ENCODE results near the gene RAD18.

Gene RAD18

GRCh38 chr3:8962226-8962861 is 928 bp downstream of the RAD18 start:
- no peak for DNase-seq

- DNase-seq: no peak
These were observed 3.6 kb downstream of the RAD18 start for GRCh38 chr3:8959668-8960067.

- DNase-seq: no peak
These were observed 8.1 kb downstream of the RAD18 start for GRCh38 chr3:8954938-8955763.

- no peak for DNase-seq
These were observed 10.0 kb downstream of the RAD18 start for GRCh38 chr3:8953313-8953712.

- DNase-seq: no peak
These were observed 11.1 kb downstream of the RAD18 start for GRCh38 chr3:8952130-8952529.

GRCh38 chr3:8945890-8946600 is 17.2 kb downstream of the RAD18 start:
- DNase-seq: no peak

GRCh38 chr3:8942746-8943488 is 20.4 kb downstream of the RAD18 start:
- no peak for DNase-seq

GRCh38 chr3:8942115-8942514 is 21.2 kb downstream of the RAD18 start:
- no peak for DNase-seq

- no peak for DNase-seq
These were observed 25.3 kb downstream of the RAD18 start for GRCh38 chr3:8938021-8938420.

- DNase-seq: no peak
These were observed 25.9 kb downstream of the RAD18 start for GRCh38 chr3:8937064-8938020.

- no peak for DNase-seq
These were observed 30.8 kb downstream of the RAD18 start for GRCh38 chr3:8932507-8932906.

GRCh38 chr3:8931342-8931741 is 31.9 kb downstream of the RAD18 start:
- DNase-seq: no peak

GRCh38 chr3:8929860-8930259 is 33.4 kb downstream of the RAD18 start:
- no peak for DNase-seq

- DNase-seq: no peak
These were observed 48.8 kb downstream of the RAD18 start for GRCh38 chr3:8914491-8914890.

GRCh38 chr3:8911781-8912180 is 51.5 kb downstream of the RAD18 start:
- no peak for DNase-seq

- DNase-seq: no peak
These were observed 54.1 kb downstream of the RAD18 start for GRCh38 chr3:8909160-8909559.

GRCh38 chr3:8903191-8903590 is 60.1 kb downstream of the RAD18 start:
- DNase-seq: no peak

- DNase-seq: no peak
These were observed 62.4 kb downstream of the RAD18 start for GRCh38 chr3:8900869-8901268.

- no peak for DNase-seq
These were observed 63.3 kb downstream of the RAD18 start for GRCh38 chr3:8899876-8900460.

GRCh38 chr3:8895829-8896228 is 67.4 kb downstream of the RAD18 start:
- no peak for DNase-seq

GRCh38 chr3:8893001-8893400 is 70.3 kb downstream of the RAD18 start:
- no peak for DNase-seq

GRCh38 chr3:8891774-8892173 is 71.5 kb downstream of the RAD18 start:
- DNase-seq: no peak

Measured in 8988T (cell line).